Stimulated activated CD4-positive, alpha-beta T cell treated with anti-CD3 and anti-CD28 coated beads, Interleukin-12 subunit alpha, Interleukin-12 subunit beta, amount 100 ng/mL, for 48 hours (primary cell): Measurements from ENCODE around the gene CPS1.

ENCODE experiments used
- DNase-seq, 3 donors: peaks; one replicate each; pipeline ENCODE4 v3.0.0-alpha.2; 2020; ENCODE audit warnings: low read depth in 2 of 3, low spot score in 1 of 3

Gene CPS1

GRCh38 chr2:210604666-210605065 is 48.3 kb downstream of the CPS1 start:
- DNase-seq = no peak

- DNase-seq = no peak
These were observed 49.6 kb downstream of the CPS1 start for GRCh38 chr2:210606001-210606400.

- DNase-seq = no peak
These were observed 55.1 kb downstream of the CPS1 start for GRCh38 chr2:210611466-210611865.

- DNase-seq = no peak
These were observed 59.7 kb downstream of the CPS1 start for GRCh38 chr2:210616074-210616473.

GRCh38 chr2:210617318-210617717 is 60.9 kb downstream of the CPS1 start:
- DNase-seq = no peak

GRCh38 chr2:210617732-210618330 is 61.4 kb downstream of the CPS1 start:
- DNase-seq = no peak

GRCh38 chr2:210620456-210620855 is 64.1 kb downstream of the CPS1 start:
- DNase-seq = no peak

- no peak for DNase-seq
These were observed 67.1 kb downstream of the CPS1 start for GRCh38 chr2:210623506-210623905.

- DNase-seq = no peak
These were observed 70.5 kb downstream of the CPS1 start for GRCh38 chr2:210626849-210627248.

- DNase-seq = no peak
These were observed 74.6 kb downstream of the CPS1 start for GRCh38 chr2:210630873-210631560.

GRCh38 chr2:210633699-210634098 is 77.3 kb downstream of the CPS1 start:
- DNase-seq = no peak

- DNase-seq = no peak
These were observed 78.9 kb downstream of the CPS1 start for GRCh38 chr2:210635257-210635656.

- DNase-seq = no peak
These were observed 85.9 kb downstream of the CPS1 start for GRCh38 chr2:210642333-210642732.

- no peak for DNase-seq
These were observed 90.8 kb downstream of the CPS1 start for GRCh38 chr2:210647151-210647550.

- no peak for DNase-seq
These were observed 97.7 kb downstream of the CPS1 start for GRCh38 chr2:210654091-210654490.

- no peak for DNase-seq
These were observed 99.0 kb downstream of the CPS1 start for GRCh38 chr2:210655229-210655975.

GRCh38 chr2:210657874-210658273 is 101.5 kb downstream of the CPS1 start:
- no peak for DNase-seq

- DNase-seq = no peak
These were observed 104.4 kb downstream of the CPS1 start for GRCh38 chr2:210660751-210661150.

GRCh38 chr2:210662560-210662959 is 106.2 kb downstream of the CPS1 start:
- no peak for DNase-seq

GRCh38 chr2:210663631-210664089 is 107.3 kb downstream of the CPS1 start:
- no peak for DNase-seq

- DNase-seq = no peak
These were observed 111.3 kb downstream of the CPS1 start for GRCh38 chr2:210667711-210668110.

GRCh38 chr2:210671065-210671464 is 114.7 kb downstream of the CPS1 start:
- DNase-seq = no peak
